Measurements from ENCODE around the gene SAP30BP. TPM values are rescaled to one million over a fixed set of nuclear protein-coding genes. Genes with fewer than 3 reads are reported as not detected.

The SAP30BP gene
- total RNA-seq, 1 experiment from 2014 or later: 89.7 TPM

DNA sequence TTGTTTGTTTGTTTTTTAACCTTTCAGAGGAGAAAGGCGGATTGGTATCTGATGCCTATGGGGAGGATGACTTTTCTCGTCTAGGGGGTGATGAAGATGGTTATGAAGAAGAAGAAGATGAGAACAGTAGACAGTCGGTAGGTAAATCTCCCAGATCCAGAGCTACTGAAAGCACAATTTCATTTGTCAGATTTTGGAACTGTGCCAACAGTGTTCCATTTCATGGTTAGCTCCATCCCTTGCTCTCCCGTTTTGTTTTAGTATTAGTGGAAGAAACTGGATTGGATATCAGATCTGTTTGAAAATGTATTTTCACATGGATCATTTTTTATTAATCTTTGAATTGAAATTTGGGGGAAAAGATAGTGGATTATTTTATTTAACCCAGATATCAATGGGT lies 1.4 kb downstream of the SAP30BP start:
- peaks cover 8 to 9% of the 10 kb centered on the region in 2 experiments for H3K4me1 Mint-ChIP-seq
- Histone ChIP-seq H4K91ac (ENCODE audit: insufficient read length, low read depth, low read length) (no peak overlapping the region), H2BK120ac (ENCODE audit: low read depth, low read length, poor library complexity, severe bottlenecking) (no peak overlapping the region), H3K56ac (ENCODE audit: insufficient read length, low read depth, low read length) (no peak overlapping the region), H3K9me3 (ENCODE audit: control insufficient read depth, low read depth, low read length) (no peaks in the 10 kb centered on the region), H2BK5ac (ENCODE audit: insufficient read length, low read length) (no peak overlapping the region), H3K14ac (ENCODE audit: insufficient read depth, low read length) (no peak overlapping the region), H4K5ac (ENCODE audit: insufficient read length, low read depth, low read length) (no peak overlapping the region), H3K27ac (ENCODE audit: insufficient read length, low read depth, low read length) (no peak overlapping the region), H2BK12ac (ENCODE audit: insufficient read length, low read depth, low read length) (no peak overlapping the region), H3K18ac (ENCODE audit: insufficient read length, low read depth, low read length) (no peak overlapping the region), H2AK5ac (ENCODE audit: insufficient read length, low read length) (no peak overlapping the region), H3K23me2 (ENCODE audit: insufficient read length, low read depth, low read length, poor library complexity, severe bottlenecking) (peaks cover 4% of the 10 kb centered on the region), H3T11ph (ENCODE audit: low read length) (no peak overlapping the region), H2AFZ (ENCODE audit: low read length) (no peak overlapping the region), H3K9ac (ENCODE audit: extremely low read depth, insufficient read length, low read length) (no peak overlapping the region), H2BK15ac (ENCODE audit: low read depth, low read length) (no peak overlapping the region), H3K79me1 (ENCODE audit: insufficient read depth, low read depth, low read length, poor library complexity, severe bottlenecking) (peaks cover 3% of the 10 kb centered on the region), H3K79me2 (ENCODE audit: insufficient read depth, low read length) (peaks cover 17% of the 10 kb centered on the region; the same call in 1 of the 2 replicates), H3K23ac (ENCODE audit: insufficient read length, low read depth, low read length) (no peak overlapping the region), H3K4me2 (ENCODE audit: insufficient read depth, insufficient read length, low read length) (peak overlapping the region; percentile 94), H3K4ac (ENCODE audit: low read depth, low read length) (no peak overlapping the region), H3K27me3 (ENCODE audit: insufficient read depth, low read length) (no peaks in the 10 kb centered on the region), H4K8ac (replicated peaks; ENCODE audit: insufficient read length, low read depth, low read length) (no peak overlapping the region), H2BK20ac (ENCODE audit: low read depth, low read length, poor library complexity, severe bottlenecking) (no peak overlapping the region), H4K20me1 (ENCODE audit: control insufficient read depth, insufficient read depth, insufficient read length) (no peaks in the 10 kb centered on the region), H3K4me1 (ENCODE audit: insufficient read depth, low read length) (no peaks in the 10 kb centered on the region)
- H3K4me3 Mint-ChIP-seq: no peak overlapping the region
- WGBS (ENCODE audit: extremely low coverage, insufficient read length, low lambda C conversion rate): no CpG with 5 or more reads among the region's 4 CpGs
- H3K27me3 Mint-ChIP-seq (ENCODE audit: low read depth): no peaks in the 10 kb centered on the region
- H3K27ac Mint-ChIP-seq: peak overlapping the region in 2 of 3 experiments; percentile 1 to 41; a peak in 1 of 7 replicates
- H3K36me3 Mint-ChIP-seq (ENCODE audit: insufficient read depth in 1 of 3, low read depth in 3 of 3): peaks cover 12 to 54% (median 52%) of the 10 kb centered on the region in 3 experiments; a peak in 6 of 7 replicates
- H3K9me3 Mint-ChIP-seq: no peaks in the 10 kb centered on the region
- DNase-seq: no peak
- TF ChIP-seq, protein P1, sequence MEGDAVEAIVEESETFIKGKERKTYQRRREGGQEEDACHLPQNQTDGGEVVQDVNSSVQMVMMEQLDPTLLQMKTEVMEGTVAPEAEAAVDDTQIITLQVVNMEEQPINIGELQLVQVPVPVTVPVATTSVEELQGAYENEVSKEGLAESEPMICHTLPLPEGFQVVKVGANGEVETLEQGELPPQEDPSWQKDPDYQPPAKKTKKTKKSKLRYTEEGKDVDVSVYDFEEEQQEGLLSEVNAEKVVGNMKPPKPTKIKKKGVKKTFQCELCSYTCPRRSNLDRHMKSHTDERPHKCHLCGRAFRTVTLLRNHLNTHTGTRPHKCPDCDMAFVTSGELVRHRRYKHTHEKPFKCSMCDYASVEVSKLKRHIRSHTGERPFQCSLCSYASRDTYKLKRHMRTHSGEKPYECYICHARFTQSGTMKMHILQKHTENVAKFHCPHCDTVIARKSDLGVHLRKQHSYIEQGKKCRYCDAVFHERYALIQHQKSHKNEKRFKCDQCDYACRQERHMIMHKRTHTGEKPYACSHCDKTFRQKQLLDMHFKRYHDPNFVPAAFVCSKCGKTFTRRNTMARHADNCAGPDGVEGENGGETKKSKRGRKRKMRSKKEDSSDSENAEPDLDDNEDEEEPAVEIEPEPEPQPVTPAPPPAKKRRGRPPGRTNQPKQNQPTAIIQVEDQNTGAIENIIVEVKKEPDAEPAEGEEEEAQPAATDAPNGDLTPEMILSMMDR (conservative IDR thresholded peaks at IDR 0.05): no peak

All from H9 (cell line).